ENCODE results near the gene FCMR.

FCMR gene

GRCh38 chr1:206921772-206922265 lies at the start of gene FCMR:
Gene FCMR, minus strand, starts transcription at chr1:206921941. Its CDS starts 87 bp downstream, at chr1:206921854.
- in situ Hi-C loops (cut with HindIII; ENCODE audit: low pct_ligation_motif_present, low pct_unique_long_range_greater_than_20kb, low sequenced_read_pairs) = no loop called here
- no peak for DNase-seq

- no peak for DNase-seq
- in situ Hi-C loops (cut with HindIII; ENCODE audit: low pct_ligation_motif_present, low pct_unique_long_range_greater_than_20kb, low sequenced_read_pairs) = no loop called here
These were observed 49.4 kb upstream of the FCMR start for GRCh38 chr1:206971029-206971655.

- in situ Hi-C loops (cut with HindIII; ENCODE audit: low pct_ligation_motif_present, low pct_unique_long_range_greater_than_20kb, low sequenced_read_pairs) = no loop called here
- no peak for DNase-seq
These were observed 48.7 kb upstream of the FCMR start, which contains the start of gene FCAMR for GRCh38 chr1:206970446-206970845. Gene FCAMR, minus strand, starts transcription at chr1:206970460. Its CDS starts 335 bp downstream, at chr1:206970125.

GRCh38 chr1:206969090-206969489 lies 47.3 kb upstream of the FCMR start:
- no peak for DNase-seq
- in situ Hi-C loops (cut with HindIII; ENCODE audit: low pct_ligation_motif_present, low pct_unique_long_range_greater_than_20kb, low sequenced_read_pairs) = no loop called here

- DNase-seq = peak; percentile 27
- in situ Hi-C loops (cut with HindIII; ENCODE audit: low pct_ligation_motif_present, low pct_unique_long_range_greater_than_20kb, low sequenced_read_pairs) = no loop called here
These were observed 45.5 kb upstream of the FCMR start for GRCh38 chr1:206967096-206967849.

- in situ Hi-C loops (cut with HindIII; ENCODE audit: low pct_ligation_motif_present, low pct_unique_long_range_greater_than_20kb, low sequenced_read_pairs) = no loop called here
- no peak for DNase-seq
These were observed 44.0 kb upstream of the FCMR start for GRCh38 chr1:206965781-206966180.

GRCh38 chr1:206963740-206964139 lies 42.0 kb upstream of the FCMR start:
- DNase-seq = no peak
- in situ Hi-C loops (cut with HindIII; ENCODE audit: low pct_ligation_motif_present, low pct_unique_long_range_greater_than_20kb, low sequenced_read_pairs) = no loop called here

- no peak for DNase-seq
- in situ Hi-C loops (cut with HindIII; ENCODE audit: low pct_ligation_motif_present, low pct_unique_long_range_greater_than_20kb, low sequenced_read_pairs) = no loop called here
These were observed 41.5 kb upstream of the FCMR start for GRCh38 chr1:206963119-206963712.

GRCh38 chr1:206962272-206962671 lies 40.5 kb upstream of the FCMR start:
- no peak for DNase-seq

GRCh38 chr1:206961668-206962067 lies 39.9 kb upstream of the FCMR start:
- no peak for DNase-seq
- in situ Hi-C loops (cut with HindIII; ENCODE audit: low pct_ligation_motif_present, low pct_unique_long_range_greater_than_20kb, low sequenced_read_pairs) = no loop called here

More at GRCh38 chr1:206962272-206962671, 40.5 kb upstream of the FCMR start:
- in situ Hi-C loops (cut with HindIII; ENCODE audit: low pct_ligation_motif_present, low pct_unique_long_range_greater_than_20kb, low sequenced_read_pairs) = no loop called here

GRCh38 chr1:206960676-206961386 lies 39.1 kb upstream of the FCMR start:
- in situ Hi-C loops (cut with HindIII; ENCODE audit: low pct_ligation_motif_present, low pct_unique_long_range_greater_than_20kb, low sequenced_read_pairs) = no loop called here
- DNase-seq = no peak

GRCh38 chr1:206958144-206958543 lies 36.4 kb upstream of the FCMR start:
- in situ Hi-C loops (cut with HindIII; ENCODE audit: low pct_ligation_motif_present, low pct_unique_long_range_greater_than_20kb, low sequenced_read_pairs) = no loop called here

GRCh38 chr1:206957639-206958038 lies 35.9 kb upstream of the FCMR start:
- no peak for DNase-seq
- in situ Hi-C loops (cut with HindIII; ENCODE audit: low pct_ligation_motif_present, low pct_unique_long_range_greater_than_20kb, low sequenced_read_pairs) = no loop called here

More at GRCh38 chr1:206958144-206958543, 36.4 kb upstream of the FCMR start:
- DNase-seq = no peak

GRCh38 chr1:206955476-206956451 lies 34.0 kb upstream of the FCMR start:
- in situ Hi-C loops (cut with HindIII; ENCODE audit: low pct_ligation_motif_present, low pct_unique_long_range_greater_than_20kb, low sequenced_read_pairs) = no loop called here
- DNase-seq = no peak

GRCh38 chr1:206954459-206955342 lies 33.0 kb upstream of the FCMR start:
- no peak for DNase-seq
- in situ Hi-C loops (cut with HindIII; ENCODE audit: low pct_ligation_motif_present, low pct_unique_long_range_greater_than_20kb, low sequenced_read_pairs) = no loop called here

- in situ Hi-C loops (cut with HindIII; ENCODE audit: low pct_ligation_motif_present, low pct_unique_long_range_greater_than_20kb, low sequenced_read_pairs) = no loop called here
- no peak for DNase-seq
These were observed 31.9 kb upstream of the FCMR start for GRCh38 chr1:206953626-206954025.

- DNase-seq = peak; percentile 13
- in situ Hi-C loops (cut with HindIII; ENCODE audit: low pct_ligation_motif_present, low pct_unique_long_range_greater_than_20kb, low sequenced_read_pairs) = no loop called here
These were observed 31.4 kb upstream of the FCMR start for GRCh38 chr1:206953126-206953525.
